Activated CD4-positive, alpha-beta T cell treated with anti-CD3 and anti-CD28 coated beads, Interleukin-2, amount 10 ng/mL, durations not matched to agents 7 days and 5 days (primary cell): ENCODE results near the gene OFD1. TPM values are rescaled to one million over a fixed set of nuclear protein-coding genes. Genes with fewer than 3 reads are reported as not detected.

Experiments used
- CTCF ChIA-PET: fragments of 350-600 bp; sonication (Branson Sonifier 250); formaldehyde crosslinking; loops from one replicate; lab custom pipeline; 2021; ENCODE audit warnings: antibody characterized with exemption; lab: Charles Lee
- POLR2A ChIA-PET: fragments of 350-600 bp; sonication (Branson Sonifier 250); formaldehyde crosslinking; loops from one replicate; lab custom pipeline; 2021; ENCODE audit warnings: antibody characterized with exemption; lab: Charles Lee
- DNase-seq: peaks from one replicate; pipeline ENCODE4 v3.0.0-alpha.2; 2020
- H3K27ac Mint-ChIP-seq: one replicate; pipeline ENCODE4 v1.8.0; 2021; ENCODE audit warnings: mild to moderate bottlenecking, moderate library complexity, mixed read lengths
- H3K27me3 Mint-ChIP-seq: one replicate; pipeline ENCODE4 v1.8.0; 2021; ENCODE audit warnings: mixed read lengths
- H3K36me3 Mint-ChIP-seq: one replicate; pipeline ENCODE4 v1.8.0; 2021; ENCODE audit warnings: low read depth, mixed read lengths
- H3K4me1 Mint-ChIP-seq: one replicate; pipeline ENCODE4 v1.8.0; 2021; ENCODE audit warnings: mixed read lengths
- H3K4me3 Mint-ChIP-seq: one replicate; pipeline ENCODE4 v1.8.0; 2021; ENCODE audit warnings: mild to moderate bottlenecking, moderate library complexity, mixed read lengths
- H3K9me3 Mint-ChIP-seq: one replicate; pipeline ENCODE4 v1.8.0; 2021; ENCODE audit warnings: mixed read lengths
- total RNA-seq, 2 experiments: library from RNA; stranded (reverse); gene quantifications; one replicate each; pipeline ENCODE4 v1.2.3, GENCODE V29; 2021

The OFD1 gene
- total RNA-seq, 2 experiments from 2014 or later, result 32.5 to 35.0 TPM

GRCh38 chrX:13694983-13695382 is 39.6 kb upstream of the OFD1 start:
- POLR2A ChIA-PET, result interaction anchor here (0.6 kb wide), 1 partner anchor 1980 kb away, joined by 3 read pairs; no protein-coding TSS in a partner anchor
- peaks cover 54% of the 10 kb centered on the region for H3K4me1 Mint-ChIP-seq
- DNase-seq, result no peak
- CTCF ChIA-PET, result no interaction called here
- H3K4me3 Mint-ChIP-seq, result no peak overlapping the region
- no peak overlapping the region for H3K27ac Mint-ChIP-seq
- no peaks in the 10 kb centered on the region for H3K27me3 Mint-ChIP-seq
- peaks cover 7% of the 10 kb centered on the region for H3K36me3 Mint-ChIP-seq
- H3K9me3 Mint-ChIP-seq, result no peaks in the 10 kb centered on the region

- Mint-ChIP-seq H3K4me1 (peaks cover 47% of the 10 kb centered on the region), H3K27ac (no peak overlapping the region), H3K27me3 (no peaks in the 10 kb centered on the region), H3K4me3 (no peak overlapping the region), H3K9me3 (no peaks in the 10 kb centered on the region), H3K36me3 (peaks cover 7% of the 10 kb centered on the region)
- ChIA-PET POLR2A (no interaction called here), CTCF (no interaction called here)
- no peak for DNase-seq
Measured at GRCh38 chrX:13695601-13696115, 38.9 kb upstream of the OFD1 start.

- peaks cover 9% of the 10 kb centered on the region for H3K36me3 Mint-ChIP-seq
- POLR2A ChIA-PET, result no interaction called here
- CTCF ChIA-PET, result interaction anchor here (1.1 to 1.9 kb wide), 2 partner anchors 10 to 27 kb away, joined by 3 to 7 read pairs; no protein-coding TSS in a partner anchor
- H3K4me1 Mint-ChIP-seq, result peaks cover 48% of the 10 kb centered on the region
- H3K9me3 Mint-ChIP-seq, result no peaks in the 10 kb centered on the region
- H3K27me3 Mint-ChIP-seq, result no peaks in the 10 kb centered on the region
- no peak overlapping the region for H3K4me3 Mint-ChIP-seq
- no peak for DNase-seq
- no peak overlapping the region for H3K27ac Mint-ChIP-seq
Measured at GRCh38 chrX:13697455-13697854, 37.1 kb upstream of the OFD1 start.

- POLR2A ChIA-PET, result no interaction called here
- Mint-ChIP-seq H3K4me3 (no peak overlapping the region), H3K4me1 (peaks cover 46% of the 10 kb centered on the region), H3K9me3 (no peaks in the 10 kb centered on the region), H3K27ac (no peak overlapping the region), H3K36me3 (peaks cover 12% of the 10 kb centered on the region), H3K27me3 (no peaks in the 10 kb centered on the region)
- no peak for DNase-seq
- CTCF ChIA-PET, result interaction anchor here (1.1 to 1.9 kb wide), 2 partner anchors 11 to 27 kb away, joined by 3 to 7 read pairs; no protein-coding TSS in a partner anchor
Measured at GRCh38 chrX:13697976-13698375, 36.6 kb upstream of the OFD1 start.

GRCh38 chrX:13698432-13698831 is 36.1 kb upstream of the OFD1 start:
- H3K9me3 Mint-ChIP-seq, result no peaks in the 10 kb centered on the region
- CTCF ChIA-PET, result interaction anchor here (1.1 to 1.9 kb wide), 2 partner anchors 11 to 26 kb away, joined by 3 to 7 read pairs; no protein-coding TSS in a partner anchor
- no peak for DNase-seq
- POLR2A ChIA-PET, result interaction anchor here (0.7 kb wide), 1 partner anchor 343 kb away, joined by 4 read pairs; no protein-coding TSS in a partner anchor
- peaks cover 13% of the 10 kb centered on the region for H3K36me3 Mint-ChIP-seq
- H3K27me3 Mint-ChIP-seq, result no peaks in the 10 kb centered on the region
- peaks cover 42% of the 10 kb centered on the region for H3K4me1 Mint-ChIP-seq
- H3K27ac Mint-ChIP-seq, result no peak overlapping the region
- no peak overlapping the region for H3K4me3 Mint-ChIP-seq

GRCh38 chrX:13699183-13699826 is 35.2 kb upstream of the OFD1 start:
- peaks cover 43% of the 10 kb centered on the region for H3K4me1 Mint-ChIP-seq
- ChIA-PET CTCF (no interaction called here), POLR2A (interaction anchor here (0.6 kb wide), 1 partner anchor 141 kb away, joined by 3 read pairs; no protein-coding TSS in a partner anchor)
- peaks cover 17% of the 10 kb centered on the region for H3K36me3 Mint-ChIP-seq
- H3K9me3 Mint-ChIP-seq, result no peaks in the 10 kb centered on the region
- no peaks in the 10 kb centered on the region for H3K27me3 Mint-ChIP-seq
- H3K27ac Mint-ChIP-seq, result no peak overlapping the region
- no peak overlapping the region for H3K4me3 Mint-ChIP-seq
- no peak for DNase-seq

GRCh38 chrX:13700380-13700779 is 34.2 kb upstream of the OFD1 start:
- H3K4me1 Mint-ChIP-seq, result peaks cover 37% of the 10 kb centered on the region
- POLR2A ChIA-PET, result no interaction called here
- CTCF ChIA-PET, result interaction anchor here (1.0 kb wide), 1 partner anchor 8 kb away, joined by 3 read pairs; no protein-coding TSS in a partner anchor

GRCh38 chrX:13702111-13702789 is 32.3 kb upstream of the OFD1 start:
- H3K4me3 Mint-ChIP-seq, result no peak overlapping the region
- POLR2A ChIA-PET, result no interaction called here
- DNase-seq, result no peak
- no peak overlapping the region for H3K27ac Mint-ChIP-seq
- H3K4me1 Mint-ChIP-seq, result peaks cover 27% of the 10 kb centered on the region
- no peaks in the 10 kb centered on the region for H3K27me3 Mint-ChIP-seq
- H3K36me3 Mint-ChIP-seq, result peaks cover 19% of the 10 kb centered on the region
- no peaks in the 10 kb centered on the region for H3K9me3 Mint-ChIP-seq
- CTCF ChIA-PET, result no interaction called here

More at GRCh38 chrX:13700380-13700779, 34.2 kb upstream of the OFD1 start:
- H3K4me3 Mint-ChIP-seq, result no peak overlapping the region
- no peak for DNase-seq
- H3K36me3 Mint-ChIP-seq, result peaks cover 17% of the 10 kb centered on the region
- H3K27ac Mint-ChIP-seq, result no peak overlapping the region
- H3K9me3 Mint-ChIP-seq, result no peaks in the 10 kb centered on the region
- H3K27me3 Mint-ChIP-seq, result no peaks in the 10 kb centered on the region

- Mint-ChIP-seq H3K27me3 (no peaks in the 10 kb centered on the region), H3K4me1 (peaks cover 26% of the 10 kb centered on the region), H3K9me3 (no peaks in the 10 kb centered on the region), H3K27ac (no peak overlapping the region), H3K36me3 (peaks cover 22% of the 10 kb centered on the region), H3K4me3 (no peak overlapping the region)
- ChIA-PET CTCF (no interaction called here), POLR2A (no interaction called here)
- DNase-seq, result no peak
Measured at GRCh38 chrX:13703135-13703534, 31.4 kb upstream of the OFD1 start.

- CTCF ChIA-PET, result no interaction called here
- Mint-ChIP-seq H3K27me3 (no peaks in the 10 kb centered on the region), H3K27ac (no peak overlapping the region), H3K9me3 (no peaks in the 10 kb centered on the region), H3K4me3 (no peak overlapping the region), H3K36me3 (peaks cover 26% of the 10 kb centered on the region), H3K4me1 (peaks cover 26% of the 10 kb centered on the region)
- no peak for DNase-seq
- POLR2A ChIA-PET, result no interaction called here
Measured at GRCh38 chrX:13703589-13703988, 31.0 kb upstream of the OFD1 start.

GRCh38 chrX:13711141-13711540 is 23.4 kb upstream of the OFD1 start:
- Mint-ChIP-seq H3K27ac (peak overlapping the region; percentile 62), H3K9me3 (no peaks in the 10 kb centered on the region), H3K4me1 (peaks cover 3% of the 10 kb centered on the region), H3K27me3 (no peaks in the 10 kb centered on the region), H3K4me3 (no peak overlapping the region), H3K36me3 (peaks cover 32% of the 10 kb centered on the region)
- CTCF ChIA-PET, result interaction anchor here (0.8 to 1.2 kb wide), 2 partner anchors 15 to 23 kb away, joined by 3 read pairs; partner anchors contain the start of gene RAB9A
- DNase-seq, result no peak
- POLR2A ChIA-PET, result no interaction called here

GRCh38 chrX:13716455-13716854 is 18.1 kb upstream of the OFD1 start:
- H3K36me3 Mint-ChIP-seq, result peaks cover 41% of the 10 kb centered on the region
- H3K9me3 Mint-ChIP-seq, result no peaks in the 10 kb centered on the region
- no peak overlapping the region for H3K4me3 Mint-ChIP-seq
- no peak for DNase-seq
- H3K4me1 Mint-ChIP-seq, result peaks cover 33% of the 10 kb centered on the region
- POLR2A ChIA-PET, result no interaction called here
- H3K27ac Mint-ChIP-seq, result no peak overlapping the region
- no peaks in the 10 kb centered on the region for H3K27me3 Mint-ChIP-seq
- CTCF ChIA-PET, result interaction anchor here (1.0 to 1.8 kb wide), 2 partner anchors 8 to 18 kb away, joined by 3 to 4 read pairs; partner anchors contain the start of genes OFD1 and TRAPPC2

- CTCF ChIA-PET, result no interaction called here
- no peak overlapping the region for H3K4me3 Mint-ChIP-seq
- POLR2A ChIA-PET, result no interaction called here
- peaks cover 40% of the 10 kb centered on the region for H3K36me3 Mint-ChIP-seq
- peak; percentile 46 for DNase-seq
- no peaks in the 10 kb centered on the region for H3K27me3 Mint-ChIP-seq
- peaks cover 34% of the 10 kb centered on the region for H3K4me1 Mint-ChIP-seq
- no peaks in the 10 kb centered on the region for H3K9me3 Mint-ChIP-seq
- peak overlapping the region; percentile 71 for H3K27ac Mint-ChIP-seq
Measured at GRCh38 chrX:13716905-13717304, 17.6 kb upstream of the OFD1 start.
